ENCODE results near the gene MFAP5. TPM values are rescaled to one million over a fixed set of nuclear protein-coding genes. Genes with fewer than 3 reads are reported as not detected.

MFAP5 gene
- total RNA-seq, 1 experiment from 2014 or later: 0.61 TPM

DNA sequence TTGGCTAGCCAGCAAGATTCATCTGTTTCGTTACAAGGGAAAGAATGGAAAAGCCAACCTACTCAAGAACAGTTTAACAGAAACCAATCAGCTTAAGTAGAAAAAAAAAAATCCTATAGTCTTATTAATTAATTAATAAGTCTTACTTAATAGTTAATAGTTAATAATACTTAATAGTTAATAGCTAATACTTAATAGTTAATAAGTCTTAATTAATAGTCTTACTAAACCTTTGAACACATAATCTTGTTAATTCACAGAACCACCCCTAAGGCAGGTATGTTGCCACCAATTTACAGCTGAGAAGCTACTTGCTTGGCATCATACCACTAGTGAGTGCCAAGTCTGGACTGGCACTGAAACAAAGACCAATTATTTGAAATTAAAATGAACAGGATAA, 19.9 kb downstream of the MFAP5 start:
- Histone ChIP-seq H3K4me3 (ENCODE audit: low read depth, low read length) (no peak overlapping the region), H3K4me1 (no peaks in the 10 kb centered on the region), H3K36me3 (ENCODE audit: control insufficient read depth, insufficient read depth, low read length) (no peaks in the 10 kb centered on the region), H3K27me3 (replicated peaks; ENCODE audit: control insufficient read depth, insufficient read depth, low read length) (no peaks in the 10 kb centered on the region; the same call in 1 of the 2 replicates), H3K9me3 (no peaks in the 10 kb centered on the region; the same call in 1 of the 2 replicates)
- POLR2A ChIA-PET: no interaction called here
- CTCF ChIA-PET: no interaction called here
- TF ChIP-seq, protein P1, sequence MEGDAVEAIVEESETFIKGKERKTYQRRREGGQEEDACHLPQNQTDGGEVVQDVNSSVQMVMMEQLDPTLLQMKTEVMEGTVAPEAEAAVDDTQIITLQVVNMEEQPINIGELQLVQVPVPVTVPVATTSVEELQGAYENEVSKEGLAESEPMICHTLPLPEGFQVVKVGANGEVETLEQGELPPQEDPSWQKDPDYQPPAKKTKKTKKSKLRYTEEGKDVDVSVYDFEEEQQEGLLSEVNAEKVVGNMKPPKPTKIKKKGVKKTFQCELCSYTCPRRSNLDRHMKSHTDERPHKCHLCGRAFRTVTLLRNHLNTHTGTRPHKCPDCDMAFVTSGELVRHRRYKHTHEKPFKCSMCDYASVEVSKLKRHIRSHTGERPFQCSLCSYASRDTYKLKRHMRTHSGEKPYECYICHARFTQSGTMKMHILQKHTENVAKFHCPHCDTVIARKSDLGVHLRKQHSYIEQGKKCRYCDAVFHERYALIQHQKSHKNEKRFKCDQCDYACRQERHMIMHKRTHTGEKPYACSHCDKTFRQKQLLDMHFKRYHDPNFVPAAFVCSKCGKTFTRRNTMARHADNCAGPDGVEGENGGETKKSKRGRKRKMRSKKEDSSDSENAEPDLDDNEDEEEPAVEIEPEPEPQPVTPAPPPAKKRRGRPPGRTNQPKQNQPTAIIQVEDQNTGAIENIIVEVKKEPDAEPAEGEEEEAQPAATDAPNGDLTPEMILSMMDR (IDR thresholded peaks at IDR 0.05; ENCODE audit: insufficient read depth in 1 of 2, low read depth in 1 of 2, low read length in 1 of 2, severe bottlenecking in 1 of 2, unreplicated experiment in 1 of 2): no peak
- Mint-ChIP-seq H3K36me3 (ENCODE audit: insufficient read depth, unreplicated experiment) (no peaks in the 10 kb centered on the region), H3K27ac (ENCODE audit: unreplicated experiment) (no peak overlapping the region), H3K4me3 (ENCODE audit: unreplicated experiment) (no peak overlapping the region), H3K9me3 (ENCODE audit: unreplicated experiment) (no peaks in the 10 kb centered on the region), H3K27me3 (ENCODE audit: insufficient read depth, unreplicated experiment) (peaks cover 22% of the 10 kb centered on the region), H3K4me1 (ENCODE audit: low read depth, unreplicated experiment) (no peaks in the 10 kb centered on the region)
- intact Hi-C loops (cut with micrococcal nuclease; ENCODE audit: unreplicated experiment): no loop called here
- DNase-seq: no peak
- no TSS peak for BruUV-seq (replicated peaks)

DNA sequence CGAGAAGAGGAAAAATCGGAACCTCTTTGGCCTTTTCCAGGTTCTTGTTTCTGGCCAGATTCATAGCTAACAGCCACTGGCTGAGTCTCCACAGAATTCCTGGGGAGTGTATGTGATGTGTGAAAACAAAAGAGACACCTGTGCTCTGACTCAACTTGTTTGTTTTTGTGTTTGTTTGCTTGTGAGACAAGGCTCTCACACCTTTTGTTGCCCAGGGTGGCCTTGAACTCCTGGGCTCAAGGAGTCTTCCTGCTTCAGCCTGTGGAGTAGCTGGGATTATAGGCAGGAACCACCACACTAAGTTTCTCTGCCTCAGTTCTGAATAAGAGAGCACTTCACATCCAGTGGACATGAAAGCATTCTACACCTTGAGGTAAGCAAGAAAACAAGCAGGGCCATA, 22.7 kb downstream of the MFAP5 start:
- Histone ChIP-seq H3K27me3 (replicated peaks; ENCODE audit: control insufficient read depth, insufficient read depth, low read length) (no peaks in the 10 kb centered on the region), H3K4me1 (no peaks in the 10 kb centered on the region), H3K9me3 (no peaks in the 10 kb centered on the region), H3K4me3 (ENCODE audit: low read depth, low read length) (no peak overlapping the region), H3K36me3 (ENCODE audit: control insufficient read depth, insufficient read depth, low read length) (no peaks in the 10 kb centered on the region)
- H3K4me1 Mint-ChIP-seq (ENCODE audit: low read depth, unreplicated experiment): no peaks in the 10 kb centered on the region
- intact Hi-C loops (cut with micrococcal nuclease; ENCODE audit: unreplicated experiment): no loop called here
- H3K36me3 Mint-ChIP-seq (ENCODE audit: insufficient read depth, unreplicated experiment): no peaks in the 10 kb centered on the region
- H3K27ac Mint-ChIP-seq (ENCODE audit: unreplicated experiment): no peak overlapping the region
- no peak for DNase-seq
- no peak overlapping the region for H3K4me3 Mint-ChIP-seq (ENCODE audit: unreplicated experiment)
- TF ChIP-seq, protein P1 (IDR thresholded peaks at IDR 0.05; ENCODE audit: insufficient read depth in 1 of 2, low read depth in 1 of 2, low read length in 1 of 2, severe bottlenecking in 1 of 2, unreplicated experiment in 1 of 2): no peak
- peaks cover 12% of the 10 kb centered on the region for H3K27me3 Mint-ChIP-seq (ENCODE audit: insufficient read depth, unreplicated experiment)
- BruUV-seq (replicated peaks): no TSS peak
- POLR2A ChIA-PET: no interaction called here
- H3K9me3 Mint-ChIP-seq (ENCODE audit: unreplicated experiment): no peaks in the 10 kb centered on the region
- CTCF ChIA-PET: no interaction called here

DNA sequence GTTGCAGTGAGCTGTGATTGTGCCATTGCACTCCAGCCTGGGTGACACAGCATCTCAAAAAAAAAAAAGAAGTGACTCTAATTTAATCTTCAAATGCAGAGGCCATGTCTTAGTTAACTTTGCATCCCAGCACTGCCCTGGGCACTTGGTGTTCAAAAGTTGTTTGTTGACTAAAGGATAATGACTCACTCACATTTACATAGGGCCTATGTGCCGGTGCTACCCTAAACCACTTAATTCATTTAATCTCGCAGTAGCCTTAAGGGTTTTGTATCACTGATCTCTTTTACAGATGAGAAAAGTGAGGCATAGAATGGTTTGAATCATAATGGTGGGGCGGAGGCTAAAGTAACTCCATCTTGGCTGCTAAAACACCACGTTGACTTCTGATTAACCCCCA, 23.7 kb downstream of the MFAP5 start:
- TF ChIP-seq, protein P1 (IDR thresholded peaks at IDR 0.05; ENCODE audit: insufficient read depth in 1 of 2, low read depth in 1 of 2, low read length in 1 of 2, severe bottlenecking in 1 of 2, unreplicated experiment in 1 of 2): no peak
- H3K27me3 Mint-ChIP-seq (ENCODE audit: insufficient read depth, unreplicated experiment): peaks cover 4% of the 10 kb centered on the region
- no peak for DNase-seq
- no peak overlapping the region for H3K4me3 Mint-ChIP-seq (ENCODE audit: unreplicated experiment)
- H3K36me3 ChIP-seq (ENCODE audit: control insufficient read depth, insufficient read depth, low read length): no peaks in the 10 kb centered on the region
- no peaks in the 10 kb centered on the region for H3K9me3 Mint-ChIP-seq (ENCODE audit: unreplicated experiment)
- no peaks in the 10 kb centered on the region for H3K4me1 Mint-ChIP-seq (ENCODE audit: low read depth, unreplicated experiment)
- H3K9me3 ChIP-seq: no peaks in the 10 kb centered on the region
- H3K27me3 ChIP-seq (replicated peaks; ENCODE audit: control insufficient read depth, insufficient read depth, low read length): no peaks in the 10 kb centered on the region
- no TSS peak for BruUV-seq (replicated peaks)
- no peak overlapping the region for H3K27ac Mint-ChIP-seq (ENCODE audit: unreplicated experiment)
- POLR2A ChIA-PET: no interaction called here
- H3K4me3 ChIP-seq (ENCODE audit: low read depth, low read length): no peak overlapping the region
- CTCF ChIA-PET: interaction anchor here (0.6 kb wide), 1 partner anchor 1807 kb away, joined by 6 read pairs; no protein-coding TSS in a partner anchor
- intact Hi-C loops (cut with micrococcal nuclease; ENCODE audit: unreplicated experiment): no loop called here
- no peaks in the 10 kb centered on the region for H3K4me1 ChIP-seq
- H3K36me3 Mint-ChIP-seq (ENCODE audit: insufficient read depth, unreplicated experiment): no peaks in the 10 kb centered on the region
